PC-3 (cell line): ENCODE data around the gene MIAT.

Experiments
- EZH2 ChIP-seq: fragments of 300-600 bp; sonication (generic); IDR thresholded peaks from one replicate; pipeline ENCODE4 v1.6.1; 2017; ENCODE audit warnings: antibody characterized with exemption, mild to moderate bottlenecking, low read length; ENCODE audit not compliant: unreplicated experiment
- EZH2phosphoT487 ChIP-seq: fragments of 300-600 bp; sonication (generic); IDR thresholded peaks from 2 replicates; pipeline ENCODE4 v1.6.1; 2018; ENCODE audit warnings: mild to moderate bottlenecking, antibody characterized with exemption, low read length, borderline replicate concordance
- TF ChIP-seq, protein P1 (sequence below): fragments of 300-600 bp; sonication (generic); conservative IDR thresholded peaks from 2 replicates; pipeline ENCODE4 v1.5.1; 2017; ENCODE audit warnings: antibody characterized with exemption, low read depth, mild to moderate bottlenecking, low read length

DNA sequence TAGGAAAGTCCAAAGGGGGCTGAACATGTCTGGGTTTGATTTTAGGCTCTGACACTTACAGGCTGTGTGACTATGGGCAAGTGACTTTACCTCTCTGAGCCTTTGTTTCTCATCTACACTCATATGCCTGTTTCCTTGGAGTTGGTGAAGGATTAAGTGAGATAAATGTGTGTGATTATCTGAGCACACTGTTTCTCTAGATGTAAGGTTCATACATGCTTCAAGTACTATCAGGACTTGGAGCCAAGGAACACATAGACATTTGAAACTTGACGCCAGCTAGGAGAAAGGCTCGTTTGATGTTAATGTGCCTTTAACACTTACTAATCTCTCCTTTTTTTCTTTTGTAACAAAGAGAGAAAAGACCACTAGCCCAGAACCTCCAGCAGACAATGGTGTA, 49.3 kb upstream of the MIAT start:
- TF ChIP-seq, protein P1, sequence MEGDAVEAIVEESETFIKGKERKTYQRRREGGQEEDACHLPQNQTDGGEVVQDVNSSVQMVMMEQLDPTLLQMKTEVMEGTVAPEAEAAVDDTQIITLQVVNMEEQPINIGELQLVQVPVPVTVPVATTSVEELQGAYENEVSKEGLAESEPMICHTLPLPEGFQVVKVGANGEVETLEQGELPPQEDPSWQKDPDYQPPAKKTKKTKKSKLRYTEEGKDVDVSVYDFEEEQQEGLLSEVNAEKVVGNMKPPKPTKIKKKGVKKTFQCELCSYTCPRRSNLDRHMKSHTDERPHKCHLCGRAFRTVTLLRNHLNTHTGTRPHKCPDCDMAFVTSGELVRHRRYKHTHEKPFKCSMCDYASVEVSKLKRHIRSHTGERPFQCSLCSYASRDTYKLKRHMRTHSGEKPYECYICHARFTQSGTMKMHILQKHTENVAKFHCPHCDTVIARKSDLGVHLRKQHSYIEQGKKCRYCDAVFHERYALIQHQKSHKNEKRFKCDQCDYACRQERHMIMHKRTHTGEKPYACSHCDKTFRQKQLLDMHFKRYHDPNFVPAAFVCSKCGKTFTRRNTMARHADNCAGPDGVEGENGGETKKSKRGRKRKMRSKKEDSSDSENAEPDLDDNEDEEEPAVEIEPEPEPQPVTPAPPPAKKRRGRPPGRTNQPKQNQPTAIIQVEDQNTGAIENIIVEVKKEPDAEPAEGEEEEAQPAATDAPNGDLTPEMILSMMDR, result no peak
- TF ChIP-seq EZH2 (no peak), EZH2phosphoT487 (no peak)
